ENCODE results near the gene LGSN. TPM values are rescaled to one million over a fixed set of nuclear protein-coding genes. Genes with fewer than 3 reads are reported as not detected.
A peak's percentile ranks its signal among the peaks of the same experiment; 100 is the strongest.

The LGSN gene
- total and polyA plus RNA-seq, 8 donors, result 0.04 to 0.52 (median 0.19) TPM; not detected in 3

DNA sequence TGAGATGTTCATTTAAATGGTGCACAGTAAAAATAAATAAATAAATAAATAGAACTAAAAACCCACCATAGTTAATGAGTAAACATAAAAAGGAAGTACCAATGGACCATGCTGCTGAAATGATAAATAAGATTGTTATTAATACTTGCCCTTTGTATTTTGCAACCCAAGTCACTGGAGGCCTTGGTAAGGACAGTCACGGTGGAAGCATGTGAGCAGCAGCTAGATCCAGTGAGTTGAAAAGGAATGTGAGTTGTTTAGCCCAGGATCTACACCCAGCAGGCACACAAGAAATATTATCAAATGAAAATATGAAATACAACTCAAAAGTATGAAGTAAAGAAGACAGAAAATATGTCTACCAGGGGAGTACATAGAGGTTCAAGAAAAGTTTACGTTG lies 6.7 kb downstream of the LGSN start:
- ATAC-seq (no peak), FAIRE-seq (no peak), DNase-seq (no peak)
- Histone ChIP-seq H3K36me3 (no peaks in the 10 kb centered on the region), H3K27me3 (no peaks in the 10 kb centered on the region), H3K4me1 (no peaks in the 10 kb centered on the region), H3K9me3 (no peaks in the 10 kb centered on the region), H3K4me3 (no peak overlapping the region), H3K27ac (no peak overlapping the region)
- WGBS, 2 donors, result 94 to 97% methylated on average over 2 of the region's 2 CpGs
- TF ChIP-seq, protein P1, sequence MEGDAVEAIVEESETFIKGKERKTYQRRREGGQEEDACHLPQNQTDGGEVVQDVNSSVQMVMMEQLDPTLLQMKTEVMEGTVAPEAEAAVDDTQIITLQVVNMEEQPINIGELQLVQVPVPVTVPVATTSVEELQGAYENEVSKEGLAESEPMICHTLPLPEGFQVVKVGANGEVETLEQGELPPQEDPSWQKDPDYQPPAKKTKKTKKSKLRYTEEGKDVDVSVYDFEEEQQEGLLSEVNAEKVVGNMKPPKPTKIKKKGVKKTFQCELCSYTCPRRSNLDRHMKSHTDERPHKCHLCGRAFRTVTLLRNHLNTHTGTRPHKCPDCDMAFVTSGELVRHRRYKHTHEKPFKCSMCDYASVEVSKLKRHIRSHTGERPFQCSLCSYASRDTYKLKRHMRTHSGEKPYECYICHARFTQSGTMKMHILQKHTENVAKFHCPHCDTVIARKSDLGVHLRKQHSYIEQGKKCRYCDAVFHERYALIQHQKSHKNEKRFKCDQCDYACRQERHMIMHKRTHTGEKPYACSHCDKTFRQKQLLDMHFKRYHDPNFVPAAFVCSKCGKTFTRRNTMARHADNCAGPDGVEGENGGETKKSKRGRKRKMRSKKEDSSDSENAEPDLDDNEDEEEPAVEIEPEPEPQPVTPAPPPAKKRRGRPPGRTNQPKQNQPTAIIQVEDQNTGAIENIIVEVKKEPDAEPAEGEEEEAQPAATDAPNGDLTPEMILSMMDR (IDR thresholded peaks at IDR 0.05), result no peak
- intact Hi-C loops (cut with DNase I), result no loop called here

DNA sequence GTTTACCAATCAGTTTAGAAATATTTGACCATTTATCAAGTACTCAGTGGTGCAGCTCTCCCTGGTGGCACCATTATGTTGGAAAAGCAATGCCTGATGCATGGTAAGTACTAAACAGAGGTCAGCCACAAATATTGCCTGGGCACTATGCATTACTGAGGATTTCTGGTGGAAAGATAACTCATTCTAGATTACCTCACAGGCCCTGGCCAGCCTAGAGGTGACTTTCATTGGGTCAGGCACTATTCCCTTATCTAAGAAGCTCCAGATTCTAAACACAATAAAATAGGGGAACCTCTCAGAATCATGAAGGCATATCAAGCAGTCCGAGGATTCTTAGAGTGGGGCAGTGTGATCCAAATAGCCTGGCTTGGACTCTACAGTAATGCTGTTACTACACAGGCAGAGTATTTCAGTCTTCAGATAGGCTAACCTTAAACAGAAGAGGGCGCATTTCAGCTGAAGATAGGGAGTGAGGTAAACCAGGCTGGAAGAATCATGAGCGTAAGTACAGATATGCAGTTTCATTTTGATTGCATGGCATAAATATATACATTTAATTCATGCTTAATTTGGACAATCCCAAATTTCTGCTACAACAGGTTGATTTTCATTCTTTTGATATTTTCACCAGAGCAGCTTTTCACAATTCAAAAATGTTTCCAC lies 12.1 kb downstream of the LGSN start:
- ATAC-seq (peak in 3 of 4 donors; percentile 56 to 60 (median 59)), DNase-seq (no peak), FAIRE-seq (no peak)
- no peaks in the 10 kb centered on the region for H3K9me3 ChIP-seq
- no peak overlapping the region for H3K27ac ChIP-seq
- no peaks in the 10 kb centered on the region for H3K36me3 ChIP-seq
- intact Hi-C loops (cut with DNase I), result no loop called here
- H3K4me3 ChIP-seq, result no peak overlapping the region
- no peaks in the 10 kb centered on the region for H3K4me1 ChIP-seq
- TF ChIP-seq, protein P1 (IDR thresholded peaks at IDR 0.05), result no peak
- WGBS, 2 donors, result 79 to 86% methylated on average over 3 of the region's 3 CpGs
- no peaks in the 10 kb centered on the region for H3K27me3 ChIP-seq

DNA sequence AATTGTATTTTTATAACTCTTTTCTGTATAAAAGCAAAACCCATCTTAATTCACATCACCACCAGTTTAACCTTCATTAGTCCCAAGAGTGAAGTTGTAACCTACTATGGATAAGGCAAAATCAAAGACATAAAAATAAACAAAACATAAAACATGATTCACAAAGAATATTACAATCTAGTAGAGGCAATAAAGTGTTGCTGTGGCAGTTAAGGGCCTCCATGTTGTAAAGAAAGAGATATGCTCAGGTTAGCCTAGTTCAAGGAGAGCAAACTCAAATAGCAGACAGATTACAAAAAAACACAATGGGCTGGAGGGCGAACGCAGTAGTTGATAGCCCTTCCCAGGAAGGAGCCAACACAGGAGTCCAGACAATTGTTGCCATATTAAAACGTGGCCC lies 13.4 kb downstream of the LGSN start:
- ATAC-seq (no peak), DNase-seq (no peak), FAIRE-seq (peak; percentile 89)
- no peak overlapping the region for H3K27ac ChIP-seq
- intact Hi-C loops (cut with DNase I), result no loop called here
- H3K36me3 ChIP-seq, result no peaks in the 10 kb centered on the region
- H3K27me3 ChIP-seq, result no peaks in the 10 kb centered on the region
- no peaks in the 10 kb centered on the region for H3K9me3 ChIP-seq
- no peak overlapping the region for H3K4me3 ChIP-seq
- 44 to 46% methylated on average over 3 of the region's 3 CpGs for WGBS, 2 donors
- TF ChIP-seq, protein P1 (IDR thresholded peaks at IDR 0.05), result no peak
- H3K4me1 ChIP-seq, result no peaks in the 10 kb centered on the region

DNA sequence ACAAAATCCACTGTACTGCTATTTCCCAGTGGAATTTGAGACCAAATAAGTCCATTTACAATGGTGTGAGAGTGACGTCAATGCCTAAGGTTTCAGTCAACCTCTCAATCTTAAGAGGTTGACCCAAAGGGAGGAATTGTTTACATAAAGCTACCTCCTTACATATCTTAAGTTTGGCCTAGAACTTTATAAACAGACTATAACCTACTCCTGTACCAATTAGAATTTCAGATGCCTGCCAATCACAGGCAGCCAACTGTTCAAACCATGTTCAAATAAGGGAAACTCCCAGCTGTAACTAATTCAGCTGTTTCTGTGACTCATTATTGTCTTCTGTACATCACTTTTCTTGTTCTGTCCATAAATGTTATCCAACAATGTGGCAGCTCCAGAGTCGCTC lies 14.5 kb downstream of the LGSN start:
- Histone ChIP-seq H3K27me3 (no peaks in the 10 kb centered on the region), H3K9me3 (no peaks in the 10 kb centered on the region), H3K27ac (no peak overlapping the region), H3K4me1 (no peaks in the 10 kb centered on the region), H3K4me3 (no peak overlapping the region), H3K36me3 (no peaks in the 10 kb centered on the region)
- no peak for DNase-seq
- no peak for ATAC-seq
- 65 to 74% methylated on average over 2 of the region's 2 CpGs for WGBS, 2 donors
- TF ChIP-seq, protein P1 (IDR thresholded peaks at IDR 0.05), result no peak
- FAIRE-seq, result peak; percentile 66
- intact Hi-C loops (cut with DNase I), result no loop called here

DNA sequence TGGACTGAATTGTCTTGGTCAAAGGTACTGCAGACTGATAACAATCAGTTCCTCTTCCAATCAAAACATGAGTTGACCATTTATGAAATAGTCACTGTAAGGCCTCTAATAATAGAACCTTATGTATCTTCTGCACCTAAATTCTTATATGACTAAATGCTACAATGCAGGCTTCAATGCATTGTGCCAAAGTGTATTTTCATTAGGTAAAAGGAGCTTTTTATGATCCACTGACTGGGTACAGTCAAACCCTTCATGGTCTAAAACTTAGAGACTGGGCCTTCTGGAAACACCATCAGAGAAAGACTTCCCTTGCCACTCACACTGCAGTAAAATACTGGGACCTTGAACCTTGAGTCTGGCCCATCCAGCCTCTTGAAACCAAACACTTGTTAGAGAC lies 16.3 kb downstream of the LGSN start:
- Histone ChIP-seq H3K4me3 (no peak overlapping the region), H3K36me3 (no peaks in the 10 kb centered on the region), H3K4me1 (no peaks in the 10 kb centered on the region), H3K27ac (no peak overlapping the region), H3K27me3 (no peaks in the 10 kb centered on the region), H3K9me3 (no peaks in the 10 kb centered on the region)
- TF ChIP-seq, protein P1 (IDR thresholded peaks at IDR 0.05), result no peak
- intact Hi-C loops (cut with DNase I), result no loop called here
- FAIRE-seq (no peak), ATAC-seq (no peak), DNase-seq (no peak)

All from pancreas (tissue), 10 donors.